HL-60/S4 (cell line): Measurements from ENCODE around the gene EVI5L.

Experiments
- in situ Hi-C: fragments of 300-500 bp; cut with MboI; formaldehyde crosslinking; loops from 2 replicates; pipeline ENCODE4 v1.14.3; 2022; ENCODE audit warnings: low sequenced_read_pairs

The EVI5L gene

GRCh38 chr19:7843521-7843920, 13.5 kb downstream of the EVI5L start:
- in situ Hi-C loops, result no loop called here

GRCh38 chr19:7844405-7844804, 14.4 kb downstream of the EVI5L start:
- in situ Hi-C loops, result no loop called here

GRCh38 chr19:7844951-7845350, 14.9 kb downstream of the EVI5L start:
- in situ Hi-C loops, result no loop called here

GRCh38 chr19:7845390-7846154, 15.6 kb downstream of the EVI5L start:
- in situ Hi-C loops, result no loop called here

GRCh38 chr19:7846155-7846646, 16.2 kb downstream of the EVI5L start:
- in situ Hi-C loops, result no loop called here

GRCh38 chr19:7847664-7848063, 17.6 kb downstream of the EVI5L start:
- in situ Hi-C loops, result no loop called here

GRCh38 chr19:7848779-7849457, 18.9 kb downstream of the EVI5L start:
- in situ Hi-C loops, result no loop called here

- in situ Hi-C loops, result no loop called here
These were observed 19.6 kb downstream of the EVI5L start for GRCh38 chr19:7849631-7849999.

- in situ Hi-C loops, result no loop called here
These were observed 20.2 kb downstream of the EVI5L start for GRCh38 chr19:7850000-7850813.

- in situ Hi-C loops, result no loop called here
These were observed 21.1 kb downstream of the EVI5L start for GRCh38 chr19:7850945-7851622.

GRCh38 chr19:7851623-7852500, 21.8 kb downstream of the EVI5L start:
- in situ Hi-C loops, result no loop called here

- in situ Hi-C loops, result no loop called here
These were observed 23.1 kb downstream of the EVI5L start for GRCh38 chr19:7852851-7853769.

GRCh38 chr19:7853770-7854128, 23.7 kb downstream of the EVI5L start:
- in situ Hi-C loops, result no loop called here

- in situ Hi-C loops, result no loop called here
These were observed 25.5 kb downstream of the EVI5L start for GRCh38 chr19:7855426-7856108.

- in situ Hi-C loops, result no loop called here
These were observed 26.1 kb downstream of the EVI5L start for GRCh38 chr19:7856109-7856591.

- in situ Hi-C loops, result no loop called here
These were observed 27.0 kb downstream of the EVI5L start for GRCh38 chr19:7856679-7857663.

- in situ Hi-C loops, result no loop called here
These were observed 27.7 kb downstream of the EVI5L start for GRCh38 chr19:7857727-7858108.
